HG03095 (cell line): ENCODE results near the gene DYNLL1.
"Not testable (repeated sequence)": the region's sequence is repeated elsewhere in the genome, so short reads cannot be mapped to it uniquely, and the experiment has no call there.

Source experiments
- ATAC-seq: cut with Tn5 transposase; IDR thresholded peaks from one replicate; pipeline ENCODE4 v1.9.1; 2021; ENCODE audit warnings: moderate library complexity; ENCODE audit not compliant: unreplicated experiment

Gene DYNLL1

DNA sequence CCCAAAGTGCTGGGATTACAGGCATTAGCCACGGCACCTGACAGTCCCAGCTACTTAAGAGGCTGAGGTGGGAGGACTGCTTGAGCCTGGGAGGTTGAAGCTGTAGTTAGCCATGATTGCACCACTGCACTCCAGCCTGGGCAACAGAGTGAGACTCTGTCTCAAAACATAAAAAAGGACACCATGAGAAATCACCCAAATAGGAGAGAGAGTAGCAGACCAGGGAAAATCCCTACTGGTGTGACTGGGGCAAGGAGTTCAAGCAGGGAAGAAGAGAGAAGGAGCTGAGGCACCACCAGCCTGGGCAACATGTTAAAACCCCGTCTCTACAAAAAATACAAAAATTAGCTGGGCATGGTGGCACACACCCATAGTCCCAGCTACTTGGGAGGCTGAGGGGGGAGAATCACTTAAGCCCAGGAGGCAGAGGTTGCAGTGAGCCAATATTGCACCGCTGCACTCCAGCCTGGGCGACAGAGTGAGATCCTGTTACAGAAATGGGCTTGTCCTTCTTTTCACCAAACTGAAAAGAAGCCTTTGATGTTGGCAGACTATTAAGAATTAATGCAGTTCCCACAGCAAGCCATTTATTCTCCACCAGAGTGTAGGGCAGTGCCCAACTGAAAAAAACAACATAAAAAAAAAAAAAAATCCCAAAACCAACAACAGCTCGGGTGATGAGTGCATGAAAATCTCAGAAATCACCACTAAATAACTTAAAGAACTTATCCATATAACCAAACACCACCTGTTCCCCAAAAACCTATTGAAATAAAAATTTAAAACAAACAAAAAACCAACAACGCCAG lies 21.9 kb upstream of the DYNLL1 start:
- ATAC-seq, result no peak

DNA sequence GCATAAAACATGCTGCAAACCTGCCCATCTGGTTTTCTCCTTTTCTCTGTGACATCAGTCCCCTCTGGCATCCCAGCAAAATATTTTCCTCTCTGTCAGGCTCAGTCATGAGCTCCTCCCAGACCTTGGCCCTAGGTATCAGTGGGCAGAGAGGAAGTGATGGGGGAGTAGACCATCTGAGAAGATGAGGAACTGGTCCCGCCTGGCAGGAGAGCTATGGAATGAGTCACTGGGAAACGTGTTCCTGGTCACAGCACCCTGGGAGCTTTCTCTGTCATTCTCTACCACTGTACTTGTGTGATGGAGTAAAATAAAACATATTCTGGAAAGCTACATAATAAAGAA lies 21.3 kb upstream of the DYNLL1 start:
- no peak for ATAC-seq

DNA sequence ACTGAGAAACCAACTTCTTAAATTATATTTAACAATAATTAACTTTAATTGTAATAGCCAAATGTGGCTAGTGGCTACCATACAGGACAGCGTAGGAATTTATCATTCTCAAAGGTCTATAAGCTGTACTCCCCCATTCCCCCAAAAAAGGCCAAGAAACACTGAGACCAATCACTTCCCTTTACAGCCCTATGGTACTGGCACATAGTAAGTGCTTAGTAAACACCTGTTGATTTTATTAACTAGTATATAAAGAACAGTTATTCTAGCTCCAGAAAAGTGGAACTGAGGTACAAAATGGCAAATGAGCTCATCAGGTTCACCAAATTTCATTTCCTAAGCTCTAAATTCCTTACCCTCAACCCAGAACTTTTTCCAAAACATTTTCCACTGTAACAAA lies 20.3 kb upstream of the DYNLL1 start:
- ATAC-seq, result no peak

DNA sequence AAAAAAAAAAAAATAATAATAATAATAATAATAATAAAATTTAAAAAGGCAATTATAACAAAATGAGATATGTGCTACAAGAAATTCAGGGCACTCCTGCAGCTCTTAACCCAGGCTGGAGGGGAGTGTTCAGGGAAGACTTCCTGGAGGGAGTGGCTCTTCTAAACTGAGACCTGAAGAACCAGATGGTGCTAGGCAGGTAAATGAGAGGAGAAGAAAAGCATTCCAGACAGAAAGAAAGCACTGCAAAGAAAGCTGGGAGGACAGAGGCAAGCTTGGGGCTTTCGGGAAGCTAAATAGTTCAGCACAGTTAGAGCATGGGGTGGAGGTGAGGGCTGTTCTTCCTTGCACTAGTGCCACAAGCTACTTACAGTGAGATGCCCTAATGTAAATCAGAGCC lies 16.5 kb upstream of the DYNLL1 start:
- no peak for ATAC-seq

DNA sequence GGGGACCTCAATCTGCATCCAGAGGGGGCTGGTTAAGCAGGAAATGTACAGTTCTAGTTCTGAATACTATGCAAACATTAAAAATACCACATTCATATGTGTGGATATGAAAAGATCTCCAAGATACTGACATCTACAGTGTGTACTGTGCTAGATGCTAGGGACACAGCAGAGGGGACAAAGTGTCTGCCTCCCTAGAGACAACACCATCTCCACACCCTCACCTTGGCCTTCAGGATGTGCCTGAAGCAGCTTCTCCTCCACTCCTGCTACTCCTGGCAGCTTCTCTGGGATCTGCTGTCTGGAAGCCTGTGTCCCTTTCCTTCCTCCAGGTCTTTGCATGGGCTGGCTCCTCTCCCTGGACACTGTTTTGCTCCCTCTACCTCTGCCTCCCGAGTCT lies 15.7 kb upstream of the DYNLL1 start:
- ATAC-seq, result no peak

DNA sequence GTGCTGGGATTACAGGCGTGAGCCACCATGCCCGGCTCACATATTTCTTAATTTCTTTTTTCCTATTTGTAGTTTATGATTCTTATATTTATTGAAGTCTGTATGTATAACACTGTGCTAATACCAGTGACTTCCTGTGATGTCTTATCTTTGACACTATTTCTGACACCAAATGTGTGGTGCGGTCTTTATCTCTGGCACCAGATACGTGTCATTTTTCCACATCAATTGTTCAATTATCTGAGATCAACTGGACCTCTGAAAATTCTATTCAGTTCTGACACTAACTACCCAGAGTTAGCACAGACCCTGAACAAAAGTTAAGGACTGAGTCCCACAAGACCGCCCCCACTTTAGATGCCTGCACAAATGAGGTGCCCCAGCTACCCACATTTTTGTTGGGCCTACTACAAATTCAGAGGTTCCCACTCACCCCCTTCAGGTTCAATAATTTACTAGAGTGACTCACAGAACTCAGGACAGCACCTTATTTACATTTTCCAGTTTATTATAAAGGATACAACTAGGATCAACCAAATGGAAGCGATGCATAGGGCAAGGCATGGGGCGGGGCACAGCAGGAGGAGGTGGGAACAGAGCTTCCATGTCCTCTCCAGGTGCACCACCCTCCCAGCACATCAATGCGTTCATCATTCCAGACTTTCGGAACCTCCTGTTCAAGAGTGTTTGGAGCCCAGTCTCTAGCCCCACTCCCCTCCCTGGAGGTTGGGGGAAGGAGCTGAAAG lies 14.7 kb upstream of the DYNLL1 start:
- no peak for ATAC-seq

DNA sequence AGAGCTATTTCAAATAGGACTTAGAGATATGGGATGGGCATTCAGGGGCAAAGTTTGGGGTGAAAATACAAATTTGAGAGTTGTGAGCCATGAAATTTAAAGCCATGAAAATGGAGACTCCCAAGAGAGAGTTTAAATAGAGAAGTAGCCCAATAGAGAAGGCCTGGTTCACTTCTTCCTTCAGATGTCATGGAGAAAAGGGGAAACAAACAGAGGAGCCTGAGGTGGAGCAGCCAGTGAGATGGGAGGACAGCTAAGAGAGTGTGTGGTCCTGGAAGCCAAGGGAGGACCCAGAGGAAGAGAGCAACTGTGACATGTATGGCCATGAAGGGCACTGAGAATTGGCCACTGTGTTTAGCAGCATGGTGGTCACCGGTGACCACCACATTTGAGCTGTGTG lies 12.3 kb upstream of the DYNLL1 start:
- no peak for ATAC-seq

DNA sequence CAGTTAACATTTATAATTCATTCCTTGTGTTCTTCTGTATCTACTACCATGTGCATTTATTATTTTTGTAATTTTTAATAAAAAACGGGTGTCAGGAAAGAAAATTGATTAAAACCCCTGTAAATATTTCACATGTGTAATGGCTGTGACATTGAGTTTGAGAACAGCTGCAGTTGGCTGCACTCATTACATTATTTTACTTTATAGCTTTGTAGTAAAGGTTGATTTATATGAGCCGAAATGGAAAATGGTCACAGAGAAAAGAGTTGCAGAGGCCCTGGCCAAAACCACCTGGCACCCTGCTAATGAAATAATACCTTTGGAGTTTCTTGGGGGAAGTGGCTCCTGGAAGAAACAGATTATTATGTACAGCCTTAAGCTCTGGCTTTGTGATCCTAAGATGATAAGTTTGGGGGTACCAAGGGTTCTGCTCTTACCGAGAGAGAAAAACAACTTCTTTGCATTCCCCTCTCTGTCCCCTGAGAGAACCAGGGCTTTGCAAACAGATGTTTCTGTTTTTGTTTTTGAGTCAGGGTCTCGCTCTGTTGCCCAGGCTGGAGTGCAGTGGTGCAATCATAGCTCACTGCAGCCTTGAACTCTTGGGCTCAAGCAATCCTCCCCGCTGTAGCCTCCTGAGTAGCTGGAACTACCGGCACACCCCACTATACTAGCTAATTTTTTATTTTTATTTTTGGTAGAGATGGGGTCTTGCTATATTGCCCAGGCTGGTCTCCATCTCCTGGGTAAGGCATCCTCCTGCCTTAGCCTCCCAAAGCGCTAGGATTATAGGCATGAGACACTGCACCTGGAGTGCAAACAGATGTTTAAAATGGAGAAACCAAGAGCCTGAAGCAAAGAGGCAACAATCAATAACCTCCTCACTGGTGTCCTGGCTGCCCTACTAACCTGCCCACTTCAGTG lies 9.7 kb upstream of the DYNLL1 start:
- ATAC-seq, result no peak

DNA sequence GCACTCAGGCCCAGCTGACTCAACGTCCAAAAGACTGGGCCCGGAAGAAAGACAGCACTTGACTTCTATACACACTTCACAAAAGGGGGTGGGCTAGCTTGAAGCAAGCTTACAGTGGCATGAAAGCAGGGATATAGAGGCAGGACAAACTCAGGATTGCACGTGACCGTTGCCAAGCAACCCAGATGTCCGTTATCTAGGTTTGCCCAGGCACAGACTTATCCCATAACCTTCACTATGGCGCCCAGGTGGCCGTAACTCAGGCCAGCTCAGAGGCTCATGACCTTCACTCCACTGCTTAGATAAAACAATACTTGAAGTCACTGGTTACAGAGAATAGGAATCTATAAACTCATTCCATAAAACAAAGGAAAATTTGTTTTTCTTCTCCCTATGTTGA lies 8.4 kb upstream of the DYNLL1 start:
- not testable (repeated sequence) for ATAC-seq

DNA sequence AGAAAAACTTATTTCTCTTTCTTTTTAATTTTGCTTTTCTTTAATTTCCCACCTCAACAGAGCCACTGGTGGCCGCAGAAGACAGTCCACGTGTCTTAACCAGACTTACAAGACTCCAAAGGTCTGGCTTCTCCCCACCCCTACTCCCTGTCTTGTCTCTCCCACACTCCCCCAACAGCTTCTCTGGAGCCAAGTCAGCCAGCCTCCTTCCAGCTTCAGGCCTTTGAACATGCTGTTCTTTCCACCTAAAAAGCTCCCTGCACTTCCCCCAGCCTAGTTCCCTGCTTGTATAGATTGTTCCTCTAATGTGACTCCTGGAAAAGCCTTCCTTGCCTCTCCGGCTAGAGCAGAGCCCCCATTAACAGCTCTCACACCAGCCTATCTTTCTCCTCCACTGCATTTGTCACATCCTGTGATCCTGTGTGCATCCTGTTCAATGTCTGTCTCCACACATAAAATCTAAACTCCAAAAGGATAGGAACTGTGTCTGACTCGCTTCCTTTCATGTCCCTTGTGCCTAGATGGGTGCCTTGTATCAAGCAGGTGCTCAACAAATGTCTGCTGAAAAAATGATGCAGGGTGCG lies 7.8 kb upstream of the DYNLL1 start:
- ATAC-seq, result no peak

DNA sequence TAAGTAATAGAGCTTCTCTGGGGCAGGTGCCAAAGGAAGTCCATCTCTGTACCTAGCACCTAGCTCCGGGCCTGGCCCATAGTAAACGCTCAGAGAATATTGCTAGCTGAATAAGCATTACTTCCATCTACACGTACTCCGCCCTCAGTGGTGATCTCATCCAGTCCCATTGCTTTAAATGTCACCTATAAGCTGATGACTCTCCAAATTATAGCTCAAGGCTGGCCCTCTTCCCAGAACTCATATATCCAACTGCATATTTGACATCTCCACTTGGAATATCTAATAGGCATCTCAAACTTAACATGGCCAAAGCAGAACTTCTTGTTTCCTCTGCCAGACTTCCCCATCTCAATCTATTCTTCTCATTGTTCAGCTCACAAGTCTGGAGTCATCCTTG lies 6.9 kb upstream of the DYNLL1 start:
- ATAC-seq, result no peak

DNA sequence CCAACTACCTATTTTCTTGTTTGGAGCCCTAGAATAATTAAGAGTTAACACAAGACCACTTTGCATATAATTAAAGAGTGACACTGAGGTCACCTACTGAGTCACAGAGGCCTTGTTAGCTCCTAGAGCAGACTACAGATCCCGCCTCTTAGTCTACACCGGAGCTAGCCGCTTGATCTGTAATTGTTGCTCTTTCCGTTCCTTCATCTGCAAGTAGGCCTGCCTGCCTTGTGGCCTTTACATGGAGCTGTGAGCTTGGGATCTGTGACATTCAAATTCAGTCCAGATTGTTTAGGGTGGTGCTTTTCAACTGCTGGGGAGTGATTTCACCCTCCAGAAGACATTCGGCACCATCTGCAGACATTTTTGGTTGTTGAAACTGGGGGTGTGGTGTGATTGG lies 5.6 kb upstream of the DYNLL1 start:
- ATAC-seq, result no peak

DNA sequence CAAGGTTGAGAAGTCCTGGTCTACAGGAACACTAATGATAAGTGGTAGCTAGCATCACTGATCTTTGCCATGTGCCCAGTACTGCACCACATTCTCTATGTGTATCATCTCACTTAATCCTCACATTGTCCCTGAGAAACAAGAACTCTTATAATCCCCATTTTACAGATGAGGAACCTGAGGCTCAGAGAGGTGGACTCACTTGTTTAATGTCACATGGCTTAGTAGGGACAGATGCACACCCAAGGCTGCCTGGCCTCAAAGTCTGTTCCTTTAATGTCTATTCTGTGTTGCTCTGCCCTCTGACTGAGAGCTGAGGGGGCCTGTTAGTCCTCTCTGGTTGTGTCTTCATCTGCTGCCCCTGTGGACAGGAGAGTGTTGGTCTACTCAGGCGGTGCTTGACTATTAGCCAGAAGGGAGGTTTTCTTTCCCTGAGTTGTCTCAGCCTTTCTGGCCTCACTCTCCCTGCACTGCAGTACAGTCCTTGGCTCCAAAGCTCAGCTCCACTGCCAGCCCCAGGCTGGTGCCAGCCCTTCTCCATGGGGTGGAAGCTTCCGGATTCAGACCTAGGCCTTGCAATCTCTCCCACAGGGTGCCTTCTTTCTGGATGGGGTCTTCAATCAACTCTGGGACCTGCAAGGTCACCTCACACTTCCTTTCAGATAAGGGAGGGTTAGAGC lies 4.9 kb upstream of the DYNLL1 start:
- ATAC-seq, result no peak

DNA sequence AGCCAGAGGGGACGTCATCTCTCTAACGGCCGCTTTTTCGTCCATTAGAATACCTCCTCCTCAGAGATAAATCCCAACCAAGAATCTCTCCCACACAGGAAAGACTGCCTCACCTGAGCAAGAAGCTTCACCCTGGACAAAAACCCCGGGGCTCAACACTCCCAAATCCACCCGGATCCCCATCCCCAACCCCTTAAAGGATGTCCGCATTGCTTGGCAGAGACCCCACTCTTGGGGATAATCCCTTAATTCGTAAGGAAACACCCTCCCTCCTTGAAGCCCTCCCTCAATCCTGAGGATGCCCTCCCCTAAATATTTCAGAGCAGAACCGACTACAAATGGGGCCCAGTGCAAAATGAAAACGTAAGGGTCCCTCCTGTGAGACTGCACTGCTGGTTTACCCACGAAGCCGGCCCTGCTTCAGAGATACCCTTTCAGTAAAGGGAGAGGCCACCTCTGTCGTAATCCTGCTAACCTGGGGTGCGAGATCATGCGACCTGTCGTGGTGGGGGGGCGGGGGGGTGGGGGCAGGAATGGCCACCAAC lies 655 bp upstream of the DYNLL1 start:
- ATAC-seq, result peak; percentile 13

DNA sequence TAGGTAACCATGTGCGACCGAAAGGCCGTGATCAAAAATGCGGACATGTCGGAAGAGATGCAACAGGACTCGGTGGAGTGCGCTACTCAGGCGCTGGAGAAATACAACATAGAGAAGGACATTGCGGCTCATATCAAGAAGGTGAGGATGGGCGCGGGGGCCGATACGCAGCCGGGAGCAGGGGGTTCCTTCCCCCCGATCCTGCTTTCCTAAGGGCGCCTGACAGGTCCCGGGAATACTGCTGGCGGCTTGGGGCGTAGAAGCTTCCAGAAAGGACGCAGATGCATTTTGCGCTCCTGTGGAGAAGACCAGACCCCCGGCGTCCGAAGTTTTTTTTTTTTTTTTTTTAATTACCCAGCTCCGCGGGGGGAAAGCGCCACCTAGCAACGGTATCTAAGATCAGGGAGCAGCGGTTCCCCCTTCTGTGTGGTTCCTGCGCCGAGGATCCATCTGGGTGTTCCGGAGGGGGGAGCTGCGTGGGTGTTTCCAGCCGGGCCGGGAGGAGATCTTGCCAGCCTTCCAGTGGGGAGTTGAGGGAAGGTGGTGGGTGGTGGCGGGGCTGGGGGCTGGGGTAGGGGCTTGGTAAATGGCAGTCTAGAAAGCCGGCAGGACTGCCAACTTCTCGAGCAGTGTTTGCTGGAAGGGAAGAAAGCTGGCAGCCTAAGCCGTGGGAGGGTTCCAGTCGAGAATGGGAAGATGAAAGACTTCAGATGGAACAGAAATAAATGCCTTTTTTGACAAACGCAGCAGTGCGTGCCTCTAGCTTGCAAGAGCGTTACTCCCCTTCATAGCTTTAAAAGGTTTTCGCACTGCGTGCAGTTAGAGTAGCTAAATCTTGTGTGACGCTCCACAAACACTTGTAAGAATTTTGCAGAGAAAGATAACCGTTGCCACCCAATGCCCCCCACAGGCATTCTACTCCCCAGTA lies 764 bp downstream of the DYNLL1 start:
- peak; percentile 18 for ATAC-seq

DNA sequence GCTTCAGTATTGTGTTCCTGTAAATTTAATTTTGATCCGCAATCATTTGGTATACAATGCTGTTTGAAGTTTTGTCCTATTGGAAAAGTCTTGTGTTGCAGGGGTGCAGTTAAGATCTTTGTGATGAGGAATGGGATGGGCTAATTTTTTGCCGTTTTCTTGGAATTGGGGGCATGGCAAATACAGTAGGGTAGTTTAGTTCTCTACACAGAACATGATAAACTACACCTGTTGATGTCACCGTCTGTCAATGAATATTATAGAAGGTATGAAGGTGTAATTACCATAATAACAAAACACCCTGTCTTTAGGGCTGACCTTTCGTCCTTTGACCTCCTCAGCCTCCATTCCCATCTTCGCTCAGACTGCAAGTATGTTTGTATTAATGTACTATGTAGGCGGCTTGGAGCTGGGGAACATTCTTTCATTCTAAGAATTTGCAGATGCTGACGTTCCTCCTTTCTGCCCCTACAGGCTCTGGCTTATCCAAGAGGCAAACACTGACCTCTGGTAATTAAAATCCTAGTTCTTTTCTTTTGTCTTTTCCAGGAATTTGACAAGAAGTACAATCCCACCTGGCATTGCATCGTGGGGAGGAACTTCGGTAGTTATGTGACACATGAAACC lies 1.7 kb downstream of the DYNLL1 start:
- no peak for ATAC-seq

DNA sequence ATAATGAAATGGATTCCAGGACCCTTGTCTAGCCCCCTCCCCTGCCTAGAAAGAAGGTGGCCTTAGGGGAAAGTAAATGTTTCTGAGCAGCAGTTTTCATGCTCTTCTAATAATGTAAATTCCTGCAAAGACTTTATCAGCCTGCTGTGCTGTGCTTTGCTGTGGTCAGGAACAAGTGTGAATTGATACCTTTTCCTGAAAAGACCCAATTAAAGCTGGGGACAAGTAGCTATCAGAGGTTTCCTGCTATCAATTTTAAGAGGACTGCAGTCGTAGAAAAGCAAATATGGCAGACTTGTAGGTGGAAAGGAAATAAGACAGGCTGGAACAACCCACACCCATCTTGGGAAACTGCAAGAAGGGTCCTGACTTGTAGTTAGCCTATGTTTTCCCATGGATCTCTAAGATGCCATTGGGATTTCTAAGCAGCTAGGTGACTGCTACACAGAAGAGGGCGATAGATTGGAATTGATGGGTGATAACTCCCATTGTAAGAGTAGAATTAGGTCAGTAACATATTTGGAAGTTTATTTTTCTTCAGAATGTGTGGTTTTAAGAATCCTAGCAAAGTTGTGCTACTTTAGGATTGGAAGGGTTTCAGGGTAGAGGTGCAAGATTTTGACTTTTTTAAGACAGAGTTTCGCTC lies 3.1 kb downstream of the DYNLL1 start:
- ATAC-seq, result no peak

DNA sequence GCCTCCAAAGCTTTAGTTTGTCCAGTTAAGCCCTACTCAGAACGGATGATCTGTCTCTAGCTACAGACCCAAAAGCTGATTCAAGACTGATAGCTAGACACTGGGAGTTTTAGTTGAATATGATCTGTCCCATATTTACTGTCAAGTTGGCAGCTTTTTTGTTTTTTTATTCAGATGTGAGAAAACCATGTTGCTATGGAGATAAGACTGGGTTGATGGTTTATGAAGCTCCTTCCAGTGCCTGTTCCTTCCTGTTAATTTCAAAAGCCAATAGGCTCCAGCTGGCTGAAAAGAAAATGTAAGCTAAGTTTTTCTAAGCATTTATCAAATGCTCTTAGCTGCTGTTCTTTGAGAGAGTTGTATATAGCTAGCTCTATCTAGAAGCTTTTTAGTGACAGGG lies 4.7 kb downstream of the DYNLL1 start:
- no peak for ATAC-seq
